Kidney (tissue), 14 donors: ENCODE results near the gene SPRING1. TPM values are rescaled to one million over a fixed set of nuclear protein-coding genes. Genes with fewer than 3 reads are reported as not detected.

Source experiments
- DNase-seq, 5 donors: peaks; one replicate each; pipeline ENCODE4 v3.0.0-alpha.2; 2013 to 2020
- FAIRE-seq: peaks from 2 replicates; lab custom pipeline; 2012; peaks lifted over from hg19 to GRCh38; lab: Jason Lieb, UNC
- H3K27ac ChIP-seq, 2 donors: one replicate each; pipeline ENCODE4 v1.7.0; 2013; ENCODE audit warnings: low read depth in 2 of 2, low read length in 2 of 2, inconsistent platforms in 1 of 2
- H3K27me3 ChIP-seq: one replicate; pipeline ENCODE4 v1.7.1; 2013; ENCODE audit warnings: low read length, inconsistent platforms; ENCODE audit not compliant: control insufficient read depth, insufficient read depth
- H3K36me3 ChIP-seq, 3 donors: one replicate each; pipeline versions ENCODE4 v1.7.0 to v1.7.1; 2013; ENCODE audit warnings: low read length in 3 of 3, control low read depth in 1 of 3, inconsistent platforms in 1 of 3; ENCODE audit not compliant: insufficient read depth in 3 of 3, control insufficient read depth in 2 of 3
- H3K4me1 ChIP-seq, 3 donors: one replicate each; pipeline versions ENCODE4 v1.7.0 to v1.7.1; 2013; ENCODE audit warnings: low read length in 3 of 3, inconsistent platforms in 1 of 3, low read depth in 1 of 3; ENCODE audit not compliant: control insufficient read depth in 2 of 3, insufficient read depth in 2 of 3
- H3K4me3 ChIP-seq, 3 donors: one replicate each; pipeline versions ENCODE4 v1.7.0 to v1.8.1; 2013; ENCODE audit warnings: low read length in 3 of 3, control low read depth in 1 of 3, inconsistent platforms in 1 of 3
- H3K9ac ChIP-seq, 3 donors: one replicate each; pipeline versions ENCODE4 v1.7.0 to v1.7.1; 2013; ENCODE audit warnings: low read length in 3 of 3, control low read depth in 1 of 3, inconsistent platforms in 1 of 3
- H3K9me3 ChIP-seq, 3 donors: one replicate each; pipeline versions ENCODE4 v1.7.0 to v1.7.1; 2013; ENCODE audit warnings: low read length in 3 of 3, control low read depth in 1 of 3, inconsistent platforms in 1 of 3; ENCODE audit not compliant: control insufficient read depth in 2 of 3, insufficient read depth in 1 of 3
- CTCF ChIP-seq: IDR thresholded peaks from 3 replicates; pipeline ENCODE4 v1.5.1; 2012; ENCODE audit warnings: mild to moderate bottlenecking, moderate library complexity, borderline replicate concordance; ENCODE audit not compliant: insufficient read depth; ENCODE audit errors: extremely low read depth
- intact Hi-C: fragments of 100-400 bp; cut with DNase I; formaldehyde crosslinking; loops from one replicate; pipeline ENCODE4 v1.11.1; 2022
- polyA plus RNA-seq: library from polyadenylated mRNA; stranded (reverse); fragments of 350-450 nt; fragmentation: Illumina TruSeq; extraction: RNeasy Lipid Tissue Mini Kit (QIAGEN cat#74804); gene quantifications from one replicate; pipeline ENCODE4 v1.2.3, GENCODE V29; 2014; ENCODE audit warnings: low read depth, low replicate concordance; ENCODE audit not compliant: insufficient read depth
- total RNA-seq: library from RNA; stranded (reverse); fragmentation: NEBNext Ultra II Directional; extraction: Animal tissue kit (Norgen Biotek cat#: 25700); gene quantifications from one replicate; pipeline ENCODE4 v1.2.1, GENCODE V29; 2021
- donor health status: control.
- donor health status: control.
- donor health status: control.
- donor health status: control.
- donor health status: control.
- donor health status: DM: yes; HTN: yes; CAD: no.
- donor health status: Normal renal cell carcinoma (clear cell type).

The SPRING1 gene
- total and polyA plus RNA-seq, 2 donors from 2014 or later: 45.3 to 49.4 TPM

GRCh38 chr12:116735084-116735483 is 2.8 kb downstream of the SPRING1 start:
- FAIRE-seq (no peak), DNase-seq (no peak)
- peaks cover 0 to 9% (median 3%) of the 10 kb centered on the region in 3 donors for H3K4me1 ChIP-seq
- no peak overlapping the region for H3K9ac ChIP-seq
- no peak for TF ChIP-seq CTCF
- no peak overlapping the region for H3K4me3 ChIP-seq
- intact Hi-C loops: no loop called here
- H3K27me3 ChIP-seq: no peaks in the 10 kb centered on the region
- H3K36me3 ChIP-seq: peaks cover 0 to 11% (median 8%) of the 10 kb centered on the region in 3 donors
- no peak overlapping the region for H3K27ac ChIP-seq
- no peaks in the 10 kb centered on the region for H3K9me3 ChIP-seq

- peaks cover 0 to 11% (median 8%) of the 10 kb centered on the region in 3 donors for H3K36me3 ChIP-seq
- no peaks in the 10 kb centered on the region for H3K9me3 ChIP-seq
- no peak overlapping the region for H3K4me3 ChIP-seq
- H3K27ac ChIP-seq: no peak overlapping the region
- intact Hi-C loops: no loop called here
- FAIRE-seq: no peak
- peaks cover 0 to 9% (median 3%) of the 10 kb centered on the region in 3 donors for H3K4me1 ChIP-seq
- no peaks in the 10 kb centered on the region for H3K27me3 ChIP-seq
- no peak overlapping the region for H3K9ac ChIP-seq
- no peak for TF ChIP-seq CTCF
- no peak for DNase-seq
Observed at GRCh38 chr12:116734156-116734768, 3.6 kb downstream of the SPRING1 start.

GRCh38 chr12:116731801-116732200 is 6.1 kb downstream of the SPRING1 start:
- Histone ChIP-seq H3K36me3 (peaks cover 0 to 11% (median 8%) of the 10 kb centered on the region in 3 donors), H3K4me1 (peaks cover 0 to 8% (median 3%) of the 10 kb centered on the region in 3 donors)
- no peak for DNase-seq

More at GRCh38 chr12:116731801-116732200, 6.1 kb downstream of the SPRING1 start:
- H3K27ac ChIP-seq: no peak overlapping the region
- no peak for FAIRE-seq
- no peak overlapping the region for H3K4me3 ChIP-seq
- intact Hi-C loops: no loop called here
- no peak for TF ChIP-seq CTCF
- no peaks in the 10 kb centered on the region for H3K27me3 ChIP-seq
- H3K9ac ChIP-seq: no peak overlapping the region
- no peaks in the 10 kb centered on the region for H3K9me3 ChIP-seq
